GM12878 (cell line): Measurements from ENCODE around the gene PDLIM4. TPM values are rescaled to one million over a fixed set of nuclear protein-coding genes. Genes with fewer than 3 reads are reported as not detected.

Experiments used
- ATAC-seq: fragments of 200-7000 bp; cut with Tn5 transposase; 3 replicates; pipeline ENCODE4 v1.9.1; 2020; ENCODE audit warnings: mild to moderate bottlenecking, moderate library complexity
- BruUV-seq: library from RNA; stranded (reverse); fragments of 400-500 nt; replicated peaks from 2 replicates; lab custom pipeline; 2021; lab: Mats Ljungman, UMichigan
- CTCF ChIA-PET: fragments of 300-600 bp; sonication (Branson Sonifier 250); formaldehyde crosslinking; extraction: SDS; loops from one replicate; lab custom pipeline; 2021; ENCODE audit warnings: inconsistent platforms; lab: Yijun Ruan, JAX
- POLR2A ChIA-PET: fragments of 350-600 bp; formaldehyde crosslinking; extraction: SDS; loops from one replicate; lab custom pipeline; 2021; ENCODE audit warnings: inconsistent platforms; lab: Charles Lee
- RAD21 ChIA-PET: fragments of 300-600 bp; sonication (Branson Sonifier 250); formaldehyde crosslinking; loops from one replicate; lab custom pipeline; 2023; ENCODE audit warnings: antibody characterized with exemption; ENCODE audit not compliant: unreplicated experiment; lab: Charles Lee
- SMC1A ChIA-PET: fragments of 300-600 bp; sonication (Branson Sonifier 250); formaldehyde crosslinking; loops from one replicate; lab custom pipeline; 2023; ENCODE audit not compliant: unreplicated experiment, uncharacterized antibody; lab: Charles Lee
- DNase-seq: peaks from one replicate; pipeline ENCODE4 v3.0.0-alpha.2; 2011; ENCODE audit warnings: low read depth, low spot score
- FAIRE-seq: peaks from 3 replicates; lab custom pipeline; 2011; peaks lifted over from hg19 to GRCh38; lab: Jason Lieb, UNC
- H2AFZ ChIP-seq: 2 replicates; pipeline ENCODE4 v1.6.0; 2011; ENCODE audit warnings: low read depth, low read length, control low read depth; ENCODE audit not compliant: control insufficient read depth
- H3K27ac ChIP-seq: 2 replicates; pipeline ENCODE4 v1.5.1; 2011; ENCODE audit warnings: control low read depth; ENCODE audit not compliant: control insufficient read depth, insufficient read depth
- H3K27me3 ChIP-seq, 2 experiments: replicated peaks in 1 of 2; 2 replicates each; pipeline versions ENCODE4 v1.6.0 to v1.6.1; 2011; ENCODE audit warnings: low read length in 1 of 2; ENCODE audit not compliant: control insufficient read depth in 2 of 2, insufficient read depth in 2 of 2
- H3K36me3 ChIP-seq, 2 experiments: 2 replicates each; pipeline ENCODE4 v1.5.1; 2011; ENCODE audit warnings: low read length in 1 of 2; ENCODE audit not compliant: control insufficient read depth in 2 of 2, insufficient read depth in 2 of 2
- H3K4me1 ChIP-seq: 2 replicates; pipeline ENCODE4 v1.6.1; 2011; ENCODE audit warnings: mild to moderate bottlenecking, low read length, moderate library complexity, mixed read lengths; ENCODE audit not compliant: control insufficient read depth, insufficient read depth
- H3K4me2 ChIP-seq: 2 replicates; pipeline ENCODE4 v1.6.0; 2011; ENCODE audit warnings: control low read depth; ENCODE audit not compliant: control insufficient read depth, insufficient read depth
- H3K4me3 ChIP-seq: fragments of 200-600 bp; sonication (generic); 2 replicates; pipeline ENCODE4 v1.5.1; 2016
- H3K79me2 ChIP-seq: 2 replicates; pipeline ENCODE4 v1.6.0; 2011; ENCODE audit warnings: low read length; ENCODE audit not compliant: control insufficient read depth, insufficient read depth
- H3K9ac ChIP-seq: 2 replicates; pipeline ENCODE4 v1.8.0; 2011; ENCODE audit warnings: low read length, control low read depth, mixed read lengths; ENCODE audit not compliant: control insufficient read depth, insufficient read depth
- H3K9me3 ChIP-seq: replicated peaks from 3 replicates; pipeline ENCODE4 v1.5.1; 2011; ENCODE audit warnings: mild to moderate bottlenecking, low read length; ENCODE audit not compliant: control insufficient read depth, insufficient read depth
- H4K20me1 ChIP-seq: 2 replicates; pipeline ENCODE4 v1.6.0; 2011; ENCODE audit not compliant: control insufficient read depth, insufficient read depth
- BRCA1 ChIP-seq: IDR thresholded peaks from 2 replicates; pipeline ENCODE4 v1.6.1; 2011; ENCODE audit warnings: low read depth, low read length, improper control_type of control experiment
- CREM ChIP-seq: IDR thresholded peaks from 2 replicates; pipeline ENCODE4 v1.6.1; 2014; ENCODE audit warnings: antibody characterized with exemption, low read depth
- ETV6 ChIP-seq, 2 experiments: fragments of 450-650 bp in 1 of 2; IDR thresholded peaks in 1 of 2; conservative IDR thresholded peaks in 1 of 2; 2 replicates each; pipeline ENCODE4 v1.6.1; 2014; ENCODE audit warnings: antibody characterized with exemption in 1 of 2, borderline replicate concordance in 1 of 2, low read depth in 1 of 2, mild to moderate bottlenecking in 1 of 2, moderate library complexity in 1 of 2
- FOXM1 ChIP-seq: IDR thresholded peaks from 2 replicates; pipeline ENCODE4 v1.6.1; 2012; ENCODE audit warnings: low read depth, mild to moderate bottlenecking, inconsistent platforms, low read length, moderate library complexity
- MXI1 ChIP-seq: fragments of 150-350 bp; IDR thresholded peaks from 2 replicates; pipeline ENCODE4 v1.6.1; 2011; ENCODE audit warnings: low read depth, mild to moderate bottlenecking, inconsistent platforms, low read length, improper control_type of control experiment
- NR2C1 ChIP-seq: fragments of 450-650 bp; IDR thresholded peaks from 2 replicates; pipeline ENCODE4 v1.6.1; 2017; ENCODE audit warnings: antibody characterized with exemption, mild to moderate bottlenecking, moderate library complexity
- NRF1 ChIP-seq: conservative IDR thresholded peaks from 2 replicates; pipeline ENCODE4 v1.6.1; 2011; ENCODE audit warnings: mild to moderate bottlenecking, low read depth, low read length, improper control_type of control experiment
- RFX5 ChIP-seq: IDR thresholded peaks from 2 replicates; pipeline ENCODE4 v1.6.1; 2011; ENCODE audit warnings: low read depth, low read length, improper control_type of control experiment
- RUNX3 ChIP-seq: IDR thresholded peaks from 2 replicates; pipeline ENCODE4 v1.6.1; 2012; ENCODE audit warnings: low read length, inconsistent platforms
- SMAD5 ChIP-seq: IDR thresholded peaks from 2 replicates; pipeline ENCODE4 v1.6.1; 2016; ENCODE audit warnings: antibody characterized with exemption, low read depth
- SRF ChIP-seq, 2 experiments: IDR thresholded peaks; 2 replicates each; pipeline ENCODE4 v1.6.1; 2011; ENCODE audit warnings: low read depth in 2 of 2, low read length in 2 of 2, mild to moderate bottlenecking in 1 of 2, moderate library complexity in 1 of 2
- TARDBP ChIP-seq: IDR thresholded peaks from 2 replicates; pipeline ENCODE4 v1.6.1; 2016; ENCODE audit warnings: borderline replicate concordance
- ZSCAN29 ChIP-seq: fragments of 450-650 bp; IDR thresholded peaks from 2 replicates; pipeline ENCODE4 v1.6.1; 2017; ENCODE audit warnings: mild to moderate bottlenecking, moderate library complexity
- WGBS: methylation state at CpG from one replicate; pipeline ENCODE4 v1.1.6; 2016; ENCODE audit warnings: low lambda C conversion rate; ENCODE audit not compliant: insufficient replicate concordance, insufficient coverage; ENCODE audit errors: missing lambda C conversion rate; 5-methylcytosine and 5-hydroxymethylcytosine counted together
- in situ Hi-C: fragments of 300-500 bp; cut with MboI; formaldehyde crosslinking; loops from 9 replicates; pipeline ENCODE4 v1.14.3; 2018; ENCODE audit warnings: mixed read lengths
- intact Hi-C: fragments of 100-400 bp; cut with micrococcal nuclease; formaldehyde crosslinking; loops from one replicate; pipeline ENCODE4 v1.14.2; 2022; ENCODE audit not compliant: unreplicated experiment
- polyA plus RNA-seq, 11 experiments: library from polyadenylated mRNA; depleted of rRNA in 4 of 11; unstranded in 6 of 11; stranded (reverse) in 5 of 11; fragments of >200 nt; fragmentation: Nextera tagmentation in 4 of 11; fragmentation: Illumina TruSeq in 1 of 11; extraction: Ambion mirVana in 4 of 11; extraction: Trizol in 1 of 11; gene quantifications; 1 replicate in 1 of 11; 2 replicates in 10 of 11; pipeline versions ENCODE4 v1.2.1 to v1.2.3, GENCODE V29; 2011 to 2016; ENCODE audit warnings: inconsistent platforms in 2 of 11, missing spikeins in 2 of 11, low read depth in 1 of 11
- total RNA-seq, 4 experiments: library from RNA; depleted of rRNA in 3 of 4; stranded (reverse); fragments of >200 nt in 3 of 4; fragmentation: Illumina TruSeq in 1 of 4; extraction: Trizol in 1 of 4; gene quantifications; 2 replicates each; pipeline versions ENCODE4 v1.2.1 to v1.2.3, GENCODE V29; 2013 to 2021
- TF ChIP-seq, protein P1 (sequence below): fragments of 450-650 bp; IDR thresholded peaks from 2 replicates; pipeline ENCODE4 v1.6.1; 2014; ENCODE audit warnings: mild to moderate bottlenecking
- TF ChIP-seq, protein P2 (sequence below): fragments of 450-650 bp; IDR thresholded peaks from 2 replicates; pipeline ENCODE4 v1.6.1; 2016; ENCODE audit warnings: mild to moderate bottlenecking, moderate library complexity, borderline replicate concordance

PDLIM4 gene
- total and polyA plus RNA-seq, 10 of the 15 experiments (the other 5 are each of a cell fraction or from before 2014, with no cell fraction given) = 0.13 to 1.7 (median 0.39) TPM; not detected in 3

DNA sequence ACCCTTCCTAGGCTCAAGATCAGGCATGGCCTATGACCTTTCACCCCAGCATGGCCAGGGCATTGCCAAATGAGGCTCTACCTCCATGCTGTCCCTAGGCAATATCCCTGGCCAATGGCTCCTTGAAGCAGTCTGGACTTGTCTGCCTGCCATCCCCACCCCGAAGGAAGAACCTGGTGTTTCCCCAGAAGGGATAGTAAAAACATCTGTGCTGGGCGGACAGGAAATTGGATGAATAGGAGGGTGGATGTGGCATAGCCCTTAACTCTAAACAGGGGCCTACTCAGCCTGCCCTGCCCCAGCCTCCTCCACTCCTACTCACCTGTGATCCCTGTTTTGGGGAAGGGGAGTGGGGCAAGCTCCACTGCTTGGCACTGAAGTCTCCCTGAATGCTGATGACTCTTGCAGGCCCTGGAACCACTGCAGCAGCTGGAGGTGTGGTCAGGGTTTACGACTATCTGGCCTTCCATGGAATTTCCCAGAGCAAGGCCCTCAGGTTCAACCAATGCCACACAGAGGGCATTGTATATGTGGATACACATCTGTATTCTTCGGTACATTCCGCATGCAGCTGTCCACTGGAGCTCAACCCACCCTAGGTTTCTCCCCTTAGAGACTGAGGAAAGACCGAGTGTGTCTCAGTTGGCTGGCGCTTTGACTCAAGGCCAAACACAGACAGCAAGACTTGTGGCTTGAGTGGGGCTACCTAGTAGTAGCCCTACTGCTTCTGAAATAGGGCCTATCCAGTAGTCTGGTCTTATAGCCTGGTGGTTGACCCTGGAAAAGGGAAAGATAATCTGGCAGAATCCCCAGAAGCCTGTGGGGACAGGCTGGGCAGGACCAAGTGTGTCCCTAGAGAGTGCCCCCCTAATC is 23.4 kb upstream of the PDLIM4 start:
- Histone ChIP-seq H4K20me1 (no peaks in the 10 kb centered on the region), H3K79me2 (no peaks in the 10 kb centered on the region), H3K9ac (no peak overlapping the region), H3K9me3 (no peaks in the 10 kb centered on the region; the same call in 2 of the 3 replicates), H3K4me2 (no peak overlapping the region), H3K27ac (no peak overlapping the region), H3K4me3 (no peak overlapping the region), H3K4me1 (peaks cover 7% of the 10 kb centered on the region; the same call in 1 of the 2 replicates), H3K27me3 (no peaks in the 10 kb centered on the region), H2AFZ (no peak overlapping the region), H3K36me3 (no peaks in the 10 kb centered on the region)
- ChIA-PET POLR2A (no interaction called here), CTCF (interaction anchor here (1.1 to 2.0 kb wide), 5 partner anchors 9 to 267 kb away, joined by 3 to 5 read pairs (median 4); no protein-coding TSS in a partner anchor), SMC1A (interaction anchor here (1.0 to 1.7 kb wide), 5 partner anchors 10 to 266 kb away, joined by 3 to 5 read pairs (median 4); no protein-coding TSS in a partner anchor), RAD21 (interaction anchor here (1.0 to 2.7 kb wide), 2 partner anchors 8 to 30 kb away, joined by 3 to 9 read pairs; no protein-coding TSS in a partner anchor)
- BruUV-seq = no TSS peak
- ATAC-seq = no peak
- WGBS = 61% methylated on average over 7 of the region's 7 CpGs
- intact Hi-C loops = no loop called here
- TF ChIP-seq TARDBP (no peak), NR2C1 (no peak), NRF1 (no peak), ZSCAN29 (no peak), BRCA1 (no peak), RFX5 (no peak), RUNX3 (no peak), MXI1 (no peak), CREM (no peak), ETV6 (conservative IDR thresholded peaks at IDR 0.05 in 1 of 2, IDR thresholded peaks at IDR 0.05 in 1 of 2; ENCODE audit: borderline replicate concordance in 1 of 2, low read depth in 1 of 2) (no peak), FOXM1 (no peak), SMAD5 (no peak), SRF (IDR thresholded peaks at IDR 0.05; ENCODE audit: low read depth in 2 of 2, low read length in 2 of 2) (no peak)
- TF ChIP-seq, protein P1, sequence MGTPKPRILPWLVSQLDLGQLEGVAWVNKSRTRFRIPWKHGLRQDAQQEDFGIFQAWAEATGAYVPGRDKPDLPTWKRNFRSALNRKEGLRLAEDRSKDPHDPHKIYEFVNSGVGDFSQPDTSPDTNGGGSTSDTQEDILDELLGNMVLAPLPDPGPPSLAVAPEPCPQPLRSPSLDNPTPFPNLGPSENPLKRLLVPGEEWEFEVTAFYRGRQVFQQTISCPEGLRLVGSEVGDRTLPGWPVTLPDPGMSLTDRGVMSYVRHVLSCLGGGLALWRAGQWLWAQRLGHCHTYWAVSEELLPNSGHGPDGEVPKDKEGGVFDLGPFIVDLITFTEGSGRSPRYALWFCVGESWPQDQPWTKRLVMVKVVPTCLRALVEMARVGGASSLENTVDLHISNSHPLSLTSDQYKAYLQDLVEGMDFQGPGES = no peak
- TF ChIP-seq, protein P2, sequence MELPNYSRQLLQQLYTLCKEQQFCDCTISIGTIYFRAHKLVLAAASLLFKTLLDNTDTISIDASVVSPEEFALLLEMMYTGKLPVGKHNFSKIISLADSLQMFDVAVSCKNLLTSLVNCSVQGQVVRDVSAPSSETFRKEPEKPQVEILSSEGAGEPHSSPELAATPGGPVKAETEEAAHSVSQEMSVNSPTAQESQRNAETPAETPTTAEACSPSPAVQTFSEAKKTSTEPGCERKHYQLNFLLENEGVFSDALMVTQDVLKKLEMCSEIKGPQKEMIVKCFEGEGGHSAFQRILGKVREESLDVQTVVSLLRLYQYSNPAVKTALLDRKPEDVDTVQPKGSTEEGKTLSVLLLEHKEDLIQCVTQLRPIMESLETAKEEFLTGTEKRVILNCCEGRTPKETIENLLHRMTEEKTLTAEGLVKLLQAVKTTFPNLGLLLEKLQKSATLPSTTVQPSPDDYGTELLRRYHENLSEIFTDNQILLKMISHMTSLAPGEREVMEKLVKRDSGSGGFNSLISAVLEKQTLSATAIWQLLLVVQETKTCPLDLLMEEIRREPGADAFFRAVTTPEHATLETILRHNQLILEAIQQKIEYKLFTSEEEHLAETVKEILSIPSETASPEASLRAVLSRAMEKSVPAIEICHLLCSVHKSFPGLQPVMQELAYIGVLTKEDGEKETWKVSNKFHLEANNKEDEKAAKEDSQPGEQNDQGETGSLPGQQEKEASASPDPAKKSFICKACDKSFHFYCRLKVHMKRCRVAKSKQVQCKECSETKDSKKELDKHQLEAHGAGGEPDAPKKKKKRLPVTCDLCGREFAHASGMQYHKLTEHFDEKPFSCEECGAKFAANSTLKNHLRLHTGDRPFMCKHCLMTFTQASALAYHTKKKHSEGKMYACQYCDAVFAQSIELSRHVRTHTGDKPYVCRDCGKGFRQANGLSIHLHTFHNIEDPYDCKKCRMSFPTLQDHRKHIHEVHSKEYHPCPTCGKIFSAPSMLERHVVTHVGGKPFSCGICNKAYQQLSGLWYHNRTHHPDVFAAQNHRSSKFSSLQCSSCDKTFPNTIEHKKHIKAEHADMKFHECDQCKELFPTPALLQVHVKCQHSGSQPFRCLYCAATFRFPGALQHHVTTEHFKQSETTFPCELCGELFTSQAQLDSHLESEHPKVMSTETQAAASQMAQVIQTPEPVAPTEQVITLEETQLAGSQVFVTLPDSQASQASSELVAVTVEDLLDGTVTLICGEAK = no peak
- DNase-seq = no peak
- in situ Hi-C loops = loop anchor here (10.0 kb wide), 1 partner anchor 271 kb away; no protein-coding TSS in a partner anchor
- no peak for FAIRE-seq
